PFSK-1 (cell line): Measurements from ENCODE around the gene UBE2B.

Experiments
- FOXP2 ChIP-seq: optimal IDR thresholded peaks from 2 replicates; pipeline ENCODE3; 2011; ENCODE audit warnings: borderline replicate concordance, control low read depth, inconsistent platforms; ENCODE audit not compliant: insufficient read depth; ENCODE audit errors: extremely low read length, extremely low read depth
- POLR2AphosphoS5 ChIP-seq: IDR thresholded peaks from 2 replicates; pipeline ENCODE4 v1.6.1; 2012; ENCODE audit warnings: low read depth, mild to moderate bottlenecking, control low read depth, low read length, moderate library complexity
- TF ChIP-seq, protein P1 (sequence below), 2 experiments: IDR thresholded peaks; 2 replicates each; pipeline versions ENCODE4 v1.6.1 to v1.8.0; 2011 to 2012; ENCODE audit warnings: low read depth in 2 of 2, low read length in 2 of 2, control low read depth in 1 of 2, inconsistent platforms in 1 of 2, mild to moderate bottlenecking in 1 of 2, moderate library complexity in 1 of 2; ENCODE audit not compliant: insufficient read depth in 1 of 2

DNA sequence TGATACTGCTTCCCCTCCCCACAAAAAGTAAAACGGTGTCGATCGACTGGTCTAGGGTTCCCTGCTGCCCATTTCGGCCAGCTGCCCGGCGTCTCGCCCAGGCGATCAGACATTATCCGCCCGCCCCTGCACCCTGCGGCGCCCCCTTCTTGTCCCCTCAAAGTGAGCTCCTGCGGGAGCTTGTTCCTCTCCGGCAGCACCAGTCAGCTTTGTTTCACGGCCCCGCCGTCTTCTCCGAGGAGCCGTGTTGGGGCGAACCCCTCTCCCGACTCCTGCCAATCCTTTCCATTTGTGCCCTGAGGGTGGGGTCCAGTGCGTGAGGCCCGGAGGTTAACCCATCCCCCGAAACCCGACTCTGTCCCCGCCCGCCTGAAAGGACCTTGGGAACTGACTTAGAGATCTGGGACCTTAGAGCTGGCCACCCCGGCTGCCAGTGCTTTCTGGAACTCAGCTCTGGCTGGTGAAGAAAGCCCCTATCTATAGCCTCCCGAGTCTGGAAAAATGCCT lies 518 bp downstream of the UBE2B start:
- TF ChIP-seq POLR2AphosphoS5 = no peak
- TF ChIP-seq, protein P1, sequence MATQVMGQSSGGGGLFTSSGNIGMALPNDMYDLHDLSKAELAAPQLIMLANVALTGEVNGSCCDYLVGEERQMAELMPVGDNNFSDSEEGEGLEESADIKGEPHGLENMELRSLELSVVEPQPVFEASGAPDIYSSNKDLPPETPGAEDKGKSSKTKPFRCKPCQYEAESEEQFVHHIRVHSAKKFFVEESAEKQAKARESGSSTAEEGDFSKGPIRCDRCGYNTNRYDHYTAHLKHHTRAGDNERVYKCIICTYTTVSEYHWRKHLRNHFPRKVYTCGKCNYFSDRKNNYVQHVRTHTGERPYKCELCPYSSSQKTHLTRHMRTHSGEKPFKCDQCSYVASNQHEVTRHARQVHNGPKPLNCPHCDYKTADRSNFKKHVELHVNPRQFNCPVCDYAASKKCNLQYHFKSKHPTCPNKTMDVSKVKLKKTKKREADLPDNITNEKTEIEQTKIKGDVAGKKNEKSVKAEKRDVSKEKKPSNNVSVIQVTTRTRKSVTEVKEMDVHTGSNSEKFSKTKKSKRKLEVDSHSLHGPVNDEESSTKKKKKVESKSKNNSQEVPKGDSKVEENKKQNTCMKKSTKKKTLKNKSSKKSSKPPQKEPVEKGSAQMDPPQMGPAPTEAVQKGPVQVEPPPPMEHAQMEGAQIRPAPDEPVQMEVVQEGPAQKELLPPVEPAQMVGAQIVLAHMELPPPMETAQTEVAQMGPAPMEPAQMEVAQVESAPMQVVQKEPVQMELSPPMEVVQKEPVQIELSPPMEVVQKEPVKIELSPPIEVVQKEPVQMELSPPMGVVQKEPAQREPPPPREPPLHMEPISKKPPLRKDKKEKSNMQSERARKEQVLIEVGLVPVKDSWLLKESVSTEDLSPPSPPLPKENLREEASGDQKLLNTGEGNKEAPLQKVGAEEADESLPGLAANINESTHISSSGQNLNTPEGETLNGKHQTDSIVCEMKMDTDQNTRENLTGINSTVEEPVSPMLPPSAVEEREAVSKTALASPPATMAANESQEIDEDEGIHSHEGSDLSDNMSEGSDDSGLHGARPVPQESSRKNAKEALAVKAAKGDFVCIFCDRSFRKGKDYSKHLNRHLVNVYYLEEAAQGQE (IDR thresholded peaks at IDR 0.05; ENCODE audit: insufficient read depth in 1 of 2, low read depth in 2 of 2, low read length in 2 of 2) = no peak
- TF ChIP-seq FOXP2 = no peak
